ENCODE measurements around the gene GNG7.

DNA sequence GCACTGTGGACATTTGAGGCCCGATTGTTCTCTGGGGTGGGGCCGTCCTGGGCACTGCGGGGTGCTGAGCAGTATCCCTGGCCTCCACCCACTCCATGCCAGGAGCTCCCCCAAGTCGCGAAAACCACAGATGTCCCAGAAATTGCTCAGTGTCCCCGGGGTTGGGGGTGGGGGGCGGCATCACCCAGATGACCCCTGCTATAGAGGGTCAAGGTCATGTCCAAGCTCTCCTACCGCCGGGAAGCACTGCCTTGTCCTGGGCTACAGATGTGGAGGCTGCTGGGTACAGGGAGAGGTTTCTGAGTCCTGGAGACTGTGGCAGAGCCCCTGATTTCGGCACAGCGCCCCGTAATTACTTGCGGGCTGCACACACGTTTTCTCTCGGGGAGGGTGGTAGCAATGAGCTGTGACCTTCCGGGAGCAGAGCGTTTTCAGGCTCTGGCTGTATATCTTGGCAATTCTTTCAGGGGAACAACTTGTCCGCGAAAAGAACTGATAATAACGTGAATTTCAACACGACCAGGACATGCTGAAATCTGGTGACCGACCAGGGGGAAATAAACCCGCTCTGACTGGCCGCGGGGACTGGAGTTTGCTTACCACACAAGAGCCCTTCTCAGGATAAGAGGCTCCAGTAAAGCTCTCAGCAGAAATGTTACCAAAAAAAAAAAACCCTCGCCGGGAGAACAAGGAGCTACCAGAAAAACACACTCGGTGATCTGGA lies 68.1 kb downstream of the GNG7 start:
- TF ChIP-seq CTCF (conservative IDR thresholded peaks at IDR 0.05; ENCODE audit: low read depth, low read length): no peak
- no peak for TF ChIP-seq EZH2phosphoT487 (IDR thresholded peaks at IDR 0.05; ENCODE audit: borderline replicate concordance, low read length)
